GM12878 (cell line): ENCODE measurements around the gene TRIM69.

Experiments used
- ATF3 ChIP-seq: IDR thresholded peaks from 2 replicates; pipeline ENCODE4 v1.6.1; 2011; ENCODE audit warnings: low read depth, mild to moderate bottlenecking, low read length, moderate library complexity, borderline replicate concordance; ENCODE audit errors: extremely low read depth
- CHD1 ChIP-seq: IDR thresholded peaks from 2 replicates; pipeline ENCODE4 v1.6.1; 2012; ENCODE audit warnings: low read depth, low read length, improper control_type of control experiment
- CTCF ChIP-seq, 3 experiments: IDR thresholded peaks in 2 of 3; conservative IDR thresholded peaks in 1 of 3; 2 replicates each; pipeline ENCODE4 v1.5.1; 2011; ENCODE audit warnings: low read depth in 3 of 3, low read length in 3 of 3, mild to moderate bottlenecking in 3 of 3, control low read depth in 2 of 3, moderate library complexity in 2 of 3, inconsistent platforms in 1 of 3, mixed read lengths in 1 of 3; ENCODE audit not compliant: control insufficient read depth in 2 of 3, insufficient read depth in 1 of 3; ENCODE audit errors: extremely low read depth in 1 of 3
- EZH2 ChIP-seq: IDR thresholded peaks from 2 replicates; pipeline ENCODE4 v1.6.1; 2012; ENCODE audit warnings: low read depth, mild to moderate bottlenecking, control low read depth, inconsistent platforms, low read length, borderline replicate concordance; ENCODE audit not compliant: control insufficient read depth
- MLLT1 ChIP-seq: fragments of 450-650 bp; IDR thresholded peaks from 2 replicates; pipeline ENCODE4 v1.6.1; 2016; ENCODE audit warnings: mild to moderate bottlenecking
- PAX5 ChIP-seq: IDR thresholded peaks from 2 replicates; pipeline ENCODE4 v1.6.1; 2011; ENCODE audit warnings: low read depth, low read length, borderline replicate concordance
- POLR2A ChIP-seq: IDR thresholded peaks from 2 replicates; pipeline ENCODE4 v1.6.1; 2011; ENCODE audit warnings: low read depth, mild to moderate bottlenecking, low read length
- TCF3 ChIP-seq: IDR thresholded peaks from 2 replicates; pipeline ENCODE4 v1.6.1; 2012; ENCODE audit warnings: low read depth, mild to moderate bottlenecking, low read length, borderline replicate concordance; ENCODE audit not compliant: insufficient read depth
- YY1 ChIP-seq: IDR thresholded peaks from 2 replicates; pipeline ENCODE4 v1.6.1; 2011; ENCODE audit warnings: low read depth, mild to moderate bottlenecking, low read length

- TF ChIP-seq CHD1: no peak
- no peak for TF ChIP-seq CTCF (IDR thresholded peaks at IDR 0.05 in 2 of 3, conservative IDR thresholded peaks at IDR 0.05 in 1 of 3; ENCODE audit: control insufficient read depth in 2 of 3, extremely low read depth in 1 of 3, insufficient read depth in 1 of 3, low read depth in 3 of 3, low read length in 3 of 3)
- TF ChIP-seq MLLT1: peak; percentile 68; the same call in 1 of the 2 replicates
- TF ChIP-seq POLR2A: no peak
- TF ChIP-seq ATF3: no peak
- no peak for TF ChIP-seq YY1
- TF ChIP-seq PAX5: no peak
- TF ChIP-seq TCF3: no peak
- no peak for TF ChIP-seq EZH2
These were observed 1.4 kb upstream of the TRIM69 start for GRCh38 chr15:44734839-44735481.
